ENCODE data around the gene CLTCL1. TPM values are rescaled to one million over a fixed set of nuclear protein-coding genes. Genes with fewer than 3 reads are reported as not detected.

The CLTCL1 gene
- total and polyA plus RNA-seq, 5 donors = 16.6 to 26.7 (median 20.6) TPM

- no peak for ATAC-seq
- 92% methylated on average over 21 of the region's 21 CpGs for WGBS
- Histone ChIP-seq H3K9me3 (ENCODE audit: control insufficient read depth, low read length) (no peaks in the 10 kb centered on the region), H3K27me3 (ENCODE audit: control insufficient read depth, insufficient read depth) (no peaks in the 10 kb centered on the region), H3K4me3 (ENCODE audit: low read length) (no peak overlapping the region), H3K27ac (ENCODE audit: low read length) (no peak overlapping the region), H3K4me1 (ENCODE audit: control insufficient read depth, insufficient read depth, low read length) (no peaks in the 10 kb centered on the region)
- no peak for DNase-seq
- intact Hi-C loops (cut with DNase I) = no loop called here
These were observed 157.2 kb downstream of the CLTCL1 start for GRCh38 chr22:19134176-19134831.

DNA sequence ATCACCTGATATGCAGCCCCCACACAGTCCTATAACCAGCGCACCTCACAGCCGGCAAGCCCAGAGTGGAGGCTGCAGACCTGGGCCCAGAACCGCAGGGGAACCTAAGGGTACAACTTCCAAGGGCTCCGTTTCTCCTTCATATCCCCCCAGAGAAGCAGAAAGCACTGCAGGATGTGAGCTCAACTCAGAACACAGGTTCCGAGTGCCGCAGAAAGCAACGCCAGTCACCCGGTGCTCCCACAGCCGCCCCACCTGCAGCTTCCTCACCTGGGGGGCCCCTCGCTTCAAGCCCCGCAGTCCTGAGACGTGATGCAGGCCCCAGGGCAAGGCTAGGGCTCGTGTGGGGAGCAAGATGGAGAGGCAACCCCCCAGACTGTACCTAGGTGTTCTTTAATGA, 158.0 kb downstream of the CLTCL1 start:
- H3K9me3 ChIP-seq (ENCODE audit: control insufficient read depth, low read length) = no peaks in the 10 kb centered on the region
- DNase-seq (no peak), ATAC-seq (no peak)
- intact Hi-C loops (cut with DNase I) = no loop called here
- H3K27me3 ChIP-seq (ENCODE audit: control insufficient read depth, insufficient read depth) = no peaks in the 10 kb centered on the region
- WGBS = 95% methylated on average over 13 of the region's 13 CpGs
- no peak overlapping the region for H3K4me3 ChIP-seq (ENCODE audit: low read length)
- no peak overlapping the region for H3K27ac ChIP-seq (ENCODE audit: low read length)
- H3K4me1 ChIP-seq (ENCODE audit: control insufficient read depth, insufficient read depth, low read length) = no peaks in the 10 kb centered on the region

DNA sequence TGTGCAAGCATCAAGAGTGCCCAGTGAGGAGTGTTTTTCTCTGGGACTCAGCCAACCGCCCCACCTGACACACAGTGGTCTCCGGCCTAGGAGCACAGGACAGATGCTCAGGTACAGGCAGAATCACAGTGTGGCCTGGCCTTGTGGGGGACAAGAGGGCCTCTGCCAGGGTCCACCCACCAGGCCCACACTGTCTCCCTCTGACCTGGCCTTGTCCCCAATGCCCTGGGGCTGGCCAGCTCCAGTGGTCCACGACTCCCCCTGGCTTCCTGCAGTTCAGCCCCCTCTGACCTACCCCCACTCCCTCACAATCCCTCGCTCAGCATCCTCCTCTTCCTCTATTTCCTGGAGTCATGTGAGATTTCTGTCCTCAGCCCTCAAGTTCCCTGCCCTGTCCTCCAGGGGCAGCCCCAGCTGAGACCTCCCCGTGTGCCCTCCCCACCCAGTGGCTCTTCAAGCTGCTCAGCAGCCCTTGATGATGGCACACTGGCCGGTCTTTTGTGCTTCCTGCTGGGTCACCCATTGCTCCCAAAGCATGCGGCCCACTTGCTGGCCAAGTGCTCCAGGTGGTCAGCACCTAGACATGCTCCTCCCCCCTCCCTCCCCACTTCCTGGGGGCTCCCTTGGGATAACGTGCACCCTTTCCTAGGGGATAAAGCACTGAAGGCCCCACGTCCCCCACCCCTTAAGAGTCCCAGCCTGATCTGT, 158.7 kb downstream of the CLTCL1 start:
- Histone ChIP-seq H3K4me1 (ENCODE audit: control insufficient read depth, insufficient read depth, low read length) (no peaks in the 10 kb centered on the region), H3K4me3 (ENCODE audit: low read length) (no peak overlapping the region), H3K9me3 (ENCODE audit: control insufficient read depth, low read length) (no peaks in the 10 kb centered on the region), H3K27ac (ENCODE audit: low read length) (no peak overlapping the region), H3K27me3 (ENCODE audit: control insufficient read depth, insufficient read depth) (no peaks in the 10 kb centered on the region)
- intact Hi-C loops (cut with DNase I) = no loop called here
- WGBS = 88% methylated on average over 9 of the region's 9 CpGs
- ATAC-seq (no peak), DNase-seq (no peak)

DNA sequence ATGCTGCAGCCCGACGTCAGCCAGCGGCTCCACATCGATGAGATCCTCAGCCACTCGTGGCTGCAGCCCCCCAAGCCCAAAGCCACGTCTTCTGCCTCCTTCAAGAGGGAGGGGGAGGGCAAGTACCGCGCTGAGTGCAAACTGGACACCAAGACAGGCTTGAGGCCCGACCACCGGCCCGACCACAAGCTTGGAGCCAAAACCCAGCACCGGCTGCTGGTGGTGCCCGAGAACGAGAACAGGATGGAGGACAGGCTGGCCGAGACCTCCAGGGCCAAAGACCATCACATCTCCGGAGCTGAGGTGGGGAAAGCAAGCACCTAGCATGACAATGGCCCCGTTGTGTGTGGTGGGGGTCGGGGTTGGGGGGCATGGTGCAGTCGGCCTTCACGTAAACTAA, 159.4 kb downstream of the CLTCL1 start:
- H3K27ac ChIP-seq (ENCODE audit: low read length) = no peak overlapping the region
- WGBS = 94% methylated on average over 20 of the region's 20 CpGs
- DNase-seq (no peak), ATAC-seq (no peak)
- no peaks in the 10 kb centered on the region for H3K4me1 ChIP-seq (ENCODE audit: control insufficient read depth, insufficient read depth, low read length)
- H3K27me3 ChIP-seq (ENCODE audit: control insufficient read depth, insufficient read depth) = no peaks in the 10 kb centered on the region
- H3K4me3 ChIP-seq (ENCODE audit: low read length) = no peak overlapping the region
- no peaks in the 10 kb centered on the region for H3K9me3 ChIP-seq (ENCODE audit: control insufficient read depth, low read length)
- intact Hi-C loops (cut with DNase I) = no loop called here

- no peak overlapping the region for H3K4me3 ChIP-seq (ENCODE audit: low read length)
- WGBS = 95% methylated on average over 19 of the region's 19 CpGs
- DNase-seq = no peak
- intact Hi-C loops (cut with DNase I) = no loop called here
- H3K9me3 ChIP-seq (ENCODE audit: control insufficient read depth, low read length) = no peaks in the 10 kb centered on the region
- H3K27ac ChIP-seq (ENCODE audit: low read length) = no peak overlapping the region
- ATAC-seq = no peak
- H3K27me3 ChIP-seq (ENCODE audit: control insufficient read depth, insufficient read depth) = no peaks in the 10 kb centered on the region
- H3K4me1 ChIP-seq (ENCODE audit: control insufficient read depth, insufficient read depth, low read length) = no peaks in the 10 kb centered on the region
These were observed 159.9 kb downstream of the CLTCL1 start for GRCh38 chr22:19131685-19132015.

DNA sequence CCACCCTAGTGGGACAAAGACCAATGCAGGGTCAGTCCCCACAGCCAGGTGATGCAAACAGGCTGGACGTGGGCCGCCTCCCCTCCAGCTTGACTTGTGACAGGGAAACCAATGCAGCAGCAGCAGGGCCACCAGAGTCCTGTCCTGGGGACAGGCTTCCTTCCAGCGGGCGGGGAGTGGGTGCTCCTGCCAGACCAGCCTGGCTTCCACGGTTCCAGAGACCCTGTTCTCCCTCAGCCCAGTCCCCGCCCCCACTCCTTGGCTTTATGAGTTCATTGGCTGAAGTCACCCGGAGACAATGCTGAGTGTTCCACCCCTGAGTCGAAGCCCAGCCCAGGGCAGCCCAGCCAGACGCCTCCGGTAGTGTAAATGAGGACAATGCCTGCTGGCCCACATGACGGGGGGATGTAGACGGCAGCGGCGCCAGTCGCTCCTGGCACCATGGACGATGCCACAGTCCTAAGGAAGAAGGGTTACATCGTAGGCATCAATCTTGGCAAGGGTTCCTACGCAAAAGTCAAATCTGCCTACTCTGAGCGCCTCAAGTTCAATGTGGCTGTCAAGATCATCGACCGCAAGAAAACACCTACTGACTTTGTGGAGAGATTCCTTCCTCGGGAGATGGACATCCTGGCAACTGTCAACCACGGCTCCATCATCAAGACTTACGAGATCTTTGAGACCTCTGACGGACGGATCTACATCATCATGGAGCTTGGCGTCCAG, 160.4 kb downstream of the CLTCL1 start, which contains the start of gene TSSK2:
Gene TSSK2, plus strand, starts transcription at position 350 of the 726 bp plus-strand sequence. Its CDS starts 92 bp downstream, at position 442.
- no peak within 1 kb of the TSS for H3K4me3 ChIP-seq (ENCODE audit: low read length)
- no peak within 1 kb of the TSS for H3K27ac ChIP-seq (ENCODE audit: low read length)
- DNase-seq (no peak), ATAC-seq (no peak)
- no peaks in the 10 kb centered on the region for H3K9me3 ChIP-seq (ENCODE audit: control insufficient read depth, low read length)
- H3K27me3 ChIP-seq (ENCODE audit: control insufficient read depth, insufficient read depth) = no peaks in the 10 kb centered on the region
- H3K4me1 ChIP-seq (ENCODE audit: control insufficient read depth, insufficient read depth, low read length) = no peaks in the 10 kb centered on the region
- WGBS = 87% methylated on average over 27 of the region's 27 CpGs
- intact Hi-C loops (cut with DNase I) = no loop called here

- intact Hi-C loops (cut with DNase I) = no loop called here
These were observed 161.6 kb downstream of the CLTCL1 start for GRCh38 chr22:19129871-19130270.

More at GRCh38 chr22:19129871-19130270, 161.6 kb downstream of the CLTCL1 start:
- no peaks in the 10 kb centered on the region for H3K27me3 ChIP-seq (ENCODE audit: control insufficient read depth, insufficient read depth)
- no peaks in the 10 kb centered on the region for H3K9me3 ChIP-seq (ENCODE audit: control insufficient read depth, low read length)
- 80% methylated on average over 8 of the region's 8 CpGs for WGBS
- ATAC-seq (no peak), DNase-seq (no peak)
- H3K27ac ChIP-seq (ENCODE audit: low read length) = no peak overlapping the region
- H3K4me3 ChIP-seq (ENCODE audit: low read length) = no peak overlapping the region
- no peaks in the 10 kb centered on the region for H3K4me1 ChIP-seq (ENCODE audit: control insufficient read depth, insufficient read depth, low read length)

Other genes starting within 250 kb of the CLTCL1 start
- 10 to 100 TPM; 28.9 to 38.8 (median 35.4) TPM for gene DGCR2, start 169.3 kb downstream of the CLTCL1 start, total RNA-seq
- 34.9 TPM for gene DGCR2, start 169.3 kb downstream of the CLTCL1 start, polyA plus RNA-seq
- gene TSSK2, start 160.4 kb downstream of the CLTCL1 start, total RNA-seq = not detected
- 0.09 TPM for gene TSSK2, start 160.4 kb downstream of the CLTCL1 start, polyA plus RNA-seq
- 10 to 100 TPM in 3 of 4 donors, 1 to 10 TPM in 1; 9.3 to 11.1 (median 10.4) TPM for gene ESS2, start 147.1 kb downstream of the CLTCL1 start, total RNA-seq
- 11.2 TPM for gene ESS2, start 147.1 kb downstream of the CLTCL1 start, polyA plus RNA-seq
- gene GSC2, start 141.4 kb downstream of the CLTCL1 start, total RNA-seq = not detected
- not detected for gene GSC2, start 141.4 kb downstream of the CLTCL1 start, polyA plus RNA-seq
- gene SLC25A1, start 113.0 kb downstream of the CLTCL1 start, total RNA-seq = 10 to 100 TPM; 11.2 to 25.2 (median 18.6) TPM
- gene SLC25A1, start 113.0 kb downstream of the CLTCL1 start, polyA plus RNA-seq = 26.5 TPM
- gene HIRA, start 140.0 kb upstream of the CLTCL1 start, total RNA-seq = 10 to 100 TPM; 11.6 to 16.1 (median 14.6) TPM
- 6.2 TPM for gene HIRA, start 140.0 kb upstream of the CLTCL1 start, polyA plus RNA-seq
- gene MRPL40, start 140.8 kb upstream of the CLTCL1 start, total RNA-seq = 10 to 100 TPM; 37.5 to 49.4 (median 43.1) TPM
- gene MRPL40, start 140.8 kb upstream of the CLTCL1 start, polyA plus RNA-seq = 66.9 TPM
- gene C22orf39, start 156.0 kb upstream of the CLTCL1 start, total RNA-seq = 10 to 100 TPM; 44.9 to 64.3 (median 58.5) TPM
- gene C22orf39, start 156.0 kb upstream of the CLTCL1 start, polyA plus RNA-seq = 45.6 TPM
- gene UFD1, start 187.5 kb upstream of the CLTCL1 start, total RNA-seq = 10 to 100 TPM; 34.7 to 46.9 (median 42.7) TPM
- gene UFD1, start 187.5 kb upstream of the CLTCL1 start, polyA plus RNA-seq = 58.1 TPM
- under 1 TPM in 2 of 4 donors, not detected in 2; 0.80 to 0.85 TPM for gene CDC45, start 188.2 kb upstream of the CLTCL1 start, total RNA-seq
- 0.16 TPM for gene CDC45, start 188.2 kb upstream of the CLTCL1 start, polyA plus RNA-seq
- 10 to 100 TPM in 2 of 4 donors, 1 to 10 TPM in 2; 4.1 to 12.8 (median 9.2) TPM for gene CLDN5, start 232.7 kb upstream of the CLTCL1 start, total RNA-seq
- 23.9 TPM for gene CLDN5, start 232.7 kb upstream of the CLTCL1 start, polyA plus RNA-seq

All from right cardiac atrium (tissue), 5 donors.